SK-N-SH (cell line): Measurements from ENCODE around the gene ACVR1B. TPM values are rescaled to one million over a fixed set of nuclear protein-coding genes. Genes with fewer than 3 reads are reported as not detected.

Experiments
- CTCF ChIA-PET: fragments of 300-600, 350-600 bp; formaldehyde crosslinking; extraction: SDS; loops from one replicate; lab custom pipeline; 2021; lab: Yijun Ruan, JAX
- POLR2A ChIA-PET: fragments of 350-600 bp; sonication (Branson Sonifier 250); formaldehyde crosslinking; extraction: SDS; loops from one replicate; lab custom pipeline; 2020; ENCODE audit warnings: antibody characterized with exemption, inconsistent platforms; lab: Yijun Ruan, JAX
- DNase-seq: peaks from one replicate; pipeline ENCODE4 v3.0.0; 2012
- H2AFZ ChIP-seq: fragments of 200-600 bp; sonication (generic); 2 replicates; pipeline ENCODE4 v1.8.1; 2016; ENCODE audit warnings: antibody characterized with exemption, mild to moderate bottlenecking, low read depth
- H3F3A ChIP-seq: fragments of 200-600 bp; sonication (generic); replicated peaks from 2 replicates; pipeline ENCODE3; 2016; ENCODE audit warnings: antibody characterized with exemption, mild to moderate bottlenecking; ENCODE audit not compliant: insufficient read depth
- H3K27ac ChIP-seq, 2 experiments: fragments of 200-500 bp in 1 of 2; fragments of 200-600 bp in 1 of 2; sonication (Bioruptor generic) in 1 of 2; sonication (generic), shearing (Covaris generic) in 1 of 2; 2 replicates each; pipeline versions ENCODE4 v1.5.1 to v1.6.1; 2014 to 2016; ENCODE audit warnings: low read depth in 2 of 2, inconsistent platforms in 1 of 2, low read length in 1 of 2, mild to moderate bottlenecking in 1 of 2, mixed read lengths in 1 of 2
- H3K27me3 ChIP-seq: fragments of 200-600 bp; sonication (generic), shearing (Covaris generic); 2 replicates; pipeline ENCODE4 v1.6.1; 2016; ENCODE audit warnings: mixed run types; ENCODE audit not compliant: insufficient read depth
- H3K36me3 ChIP-seq, 2 experiments: fragments of 200-500 bp in 1 of 2; fragments of 200-600 bp in 1 of 2; sonication (Bioruptor generic) in 1 of 2; sonication (generic) in 1 of 2; replicated peaks in 1 of 2; 2 replicates each; pipeline versions ENCODE3 to v1.5.1; 2014 to 2016; ENCODE audit warnings: low read length in 1 of 2, mild to moderate bottlenecking in 1 of 2; ENCODE audit not compliant: insufficient read depth in 2 of 2, control insufficient read depth in 1 of 2
- H3K4me1 ChIP-seq, 2 experiments: fragments of 200-500 bp in 1 of 2; fragments of 200-600 bp in 1 of 2; sonication (Bioruptor generic) in 1 of 2; sonication (generic), shearing (Covaris generic) in 1 of 2; 2 replicates each; pipeline versions ENCODE4 v1.5.1 to v1.6.1; 2014 to 2016; ENCODE audit warnings: low read depth in 1 of 2, low read length in 1 of 2, mixed run types in 1 of 2; ENCODE audit not compliant: insufficient read depth in 2 of 2, control insufficient read depth in 1 of 2
- H3K4me2 ChIP-seq: fragments of 200-600 bp; sonication (generic), shearing (Covaris generic); 2 replicates; pipeline ENCODE4 v1.6.1; 2017; ENCODE audit warnings: mixed run types
- H3K4me3 ChIP-seq, 2 experiments: fragments of 200-500 bp in 1 of 2; fragments of 200-600 bp in 1 of 2; sonication (Bioruptor generic) in 1 of 2; sonication (generic), shearing (Covaris generic) in 1 of 2; 2 replicates each; pipeline versions ENCODE4 v1.5.1 to v1.8.1; 2014 to 2016; ENCODE audit warnings: low read depth in 2 of 2, inconsistent platforms in 1 of 2, low read length in 1 of 2, mild to moderate bottlenecking in 1 of 2, mixed read lengths in 1 of 2, moderate library complexity in 1 of 2
- H3K79me2 ChIP-seq: fragments of 200-600 bp; sonication (generic); 2 replicates; pipeline ENCODE4 v1.8.1; 2017; ENCODE audit warnings: mild to moderate bottlenecking; ENCODE audit not compliant: insufficient read depth
- H3K9ac ChIP-seq: fragments of 200-600 bp; sonication (generic); 2 replicates; pipeline ENCODE4 v1.6.1; 2017; ENCODE audit warnings: mixed run types
- H3K9me2 ChIP-seq: fragments of 200-600 bp; sonication (generic); 2 replicates; pipeline ENCODE4 v1.6.1; 2017; ENCODE audit warnings: mixed run types
- H3K9me3 ChIP-seq: fragments of 200-600 bp; sonication (generic); 2 replicates; pipeline ENCODE4 v1.6.1; 2017; ENCODE audit warnings: mixed run types, mild to moderate bottlenecking, moderate library complexity
- H4K20me1 ChIP-seq: fragments of 200-600 bp; sonication (generic); 2 replicates; pipeline ENCODE4 v1.6.1; 2017; ENCODE audit warnings: mild to moderate bottlenecking, mixed run types; ENCODE audit not compliant: insufficient read depth
- CHD2 ChIP-seq: fragments of 150-350 bp; IDR thresholded peaks from 2 replicates; pipeline ENCODE4 v1.6.1; 2018; ENCODE audit warnings: low read length; ENCODE audit not compliant: partially characterized antibody
- GABPA ChIP-seq: IDR thresholded peaks from 2 replicates; pipeline ENCODE4 v1.4.0; 2012; ENCODE audit warnings: low read depth, mild to moderate bottlenecking
- GATA2 ChIP-seq: sonication (generic); formaldehyde crosslinking; IDR thresholded peaks from 2 replicates; pipeline ENCODE4 v1.5.0; 2020; ENCODE audit warnings: mild to moderate bottlenecking, missing genetic modification reagents
- RAD21 ChIP-seq: IDR thresholded peaks from 2 replicates; pipeline ENCODE4 v1.6.1; 2012; ENCODE audit warnings: mild to moderate bottlenecking, low read length
- SMC3 ChIP-seq: IDR thresholded peaks from 2 replicates; pipeline ENCODE4 v1.6.1; 2012; ENCODE audit warnings: low read depth, low read length, improper control_type of control experiment
- TCF12 ChIP-seq: IDR thresholded peaks from 2 replicates; pipeline ENCODE4 v1.4.0; 2012
- WGBS: methylation state at CpG from one replicate; pipeline ENCODE4 v1.1.6; 2017; ENCODE audit warnings: low lambda C conversion rate; 5-methylcytosine and 5-hydroxymethylcytosine counted together
- polyA plus RNA-seq, 3 experiments: library from polyadenylated mRNA; depleted of rRNA; stranded (reverse); fragments of >200 nt; gene quantifications; 2 replicates each; pipeline ENCODE4 v1.2.3, GENCODE V29; 2012
- TF ChIP-seq, protein P1 (sequence below): IDR thresholded peaks from 2 replicates; pipeline ENCODE4 v1.4.0; 2012; ENCODE audit warnings: low read depth, borderline replicate concordance

Gene ACVR1B
- polyA plus RNA-seq, 1 of the 3 experiments (the other 2 are of a cell fraction): 12.1 TPM

DNA sequence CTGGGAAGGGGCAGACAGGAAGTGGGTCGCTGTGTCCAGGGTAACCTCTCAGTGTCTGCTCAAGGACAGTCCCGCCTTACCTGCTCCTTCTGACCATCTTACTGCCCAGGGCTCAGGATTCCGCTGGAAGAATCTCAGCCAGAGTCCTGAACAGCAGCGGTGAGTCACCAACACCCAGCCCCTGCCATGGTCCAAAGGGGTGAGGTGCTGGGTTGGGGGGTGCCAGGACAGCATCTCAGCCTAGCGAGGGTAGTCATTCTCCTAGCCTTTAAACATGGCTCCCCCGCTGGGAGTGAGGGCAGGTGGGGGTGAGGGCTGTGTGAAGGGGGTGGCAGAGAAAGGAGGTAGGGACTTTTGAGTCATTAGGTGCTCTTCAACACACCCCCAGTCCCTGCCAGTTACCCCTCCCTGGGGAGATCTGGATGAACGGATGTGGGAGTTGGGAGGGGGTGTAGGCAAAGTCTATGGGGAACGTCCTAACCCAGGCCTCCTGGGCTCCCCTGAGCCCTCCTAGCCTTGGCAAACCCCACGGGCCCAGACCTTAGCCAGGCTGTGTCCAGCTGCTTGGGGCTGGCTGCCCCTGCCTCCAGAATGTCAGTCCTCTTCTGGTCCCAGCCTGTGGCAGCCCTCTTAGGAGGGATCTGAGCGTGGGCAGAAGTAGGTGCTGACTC lies 57.7 kb downstream of the ACVR1B start:
- H3K9me2 ChIP-seq: no peaks in the 10 kb centered on the region
- H2AFZ ChIP-seq: no peak overlapping the region
- H3K4me2 ChIP-seq: no peak overlapping the region
- H3K9ac ChIP-seq: no peak overlapping the region
- H4K20me1 ChIP-seq: no peaks in the 10 kb centered on the region
- POLR2A ChIA-PET: interaction anchor here (1.5 to 1.7 kb wide), 2 partner anchors 11 to 14 kb away, joined by 5 read pairs; no protein-coding TSS in a partner anchor
- 88% methylated on average over 10 of the region's 10 CpGs for WGBS
- TF ChIP-seq SMC3: no peak
- TF ChIP-seq, all 33 proteins: peak for 0
- H3K27ac ChIP-seq: no peak overlapping the region
- H3K4me3 ChIP-seq: no peak overlapping the region
- no peaks in the 10 kb centered on the region for H3K36me3 ChIP-seq
- CTCF ChIA-PET: interaction anchor here (1.0 to 13.1 kb wide), 5 partner anchors 13 to 115 kb away, joined by 3 to 526 read pairs (median 5); no protein-coding TSS in a partner anchor
- no peaks in the 10 kb centered on the region for H3K9me3 ChIP-seq
- no peaks in the 10 kb centered on the region for H3K27me3 ChIP-seq
- DNase-seq: no peak
- no peaks in the 10 kb centered on the region for H3K79me2 ChIP-seq
- peaks cover 4% of the 10 kb centered on the region for H3F3A ChIP-seq
- peaks cover 0 to 32% of the 10 kb centered on the region in 2 experiments; a peak in 2 of 4 replicates for H3K4me1 ChIP-seq

DNA sequence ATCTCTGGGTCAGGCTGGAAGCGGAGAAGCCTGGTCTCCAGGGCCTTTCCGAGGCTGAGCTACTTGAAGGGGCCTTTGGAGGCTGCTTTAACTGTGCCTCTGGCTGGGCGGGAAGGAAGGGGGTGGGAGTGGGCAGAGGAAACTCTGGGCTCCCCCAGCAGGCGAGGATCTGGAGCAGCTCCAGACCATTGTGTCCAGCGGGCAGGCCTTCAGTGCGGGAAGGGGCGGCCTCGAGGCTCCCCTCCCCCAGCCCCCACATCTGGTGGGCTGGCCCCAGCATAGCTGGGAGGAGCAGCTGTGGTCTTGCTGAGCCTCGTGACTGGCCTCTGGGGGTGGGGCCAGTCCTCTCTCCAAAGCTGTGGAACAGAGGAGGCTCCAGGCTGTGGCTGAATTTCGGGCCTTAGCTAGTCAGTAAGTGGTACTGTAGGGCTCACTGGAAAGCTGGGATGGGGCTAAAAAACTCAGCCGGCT lies 58.7 kb downstream of the ACVR1B start:
- Histone ChIP-seq H3K4me2 (peak overlapping the region; percentile 19; the same call in 1 of the 2 replicates), H3K9ac (no peak overlapping the region), H3K79me2 (no peaks in the 10 kb centered on the region), H3K4me1 (peaks cover 0 to 32% of the 10 kb centered on the region in 2 experiments; a peak in 2 of 4 replicates), H3K9me3 (no peaks in the 10 kb centered on the region), H2AFZ (no peak overlapping the region), H3K4me3 (no peak overlapping the region), H3K9me2 (no peaks in the 10 kb centered on the region), H4K20me1 (no peaks in the 10 kb centered on the region), H3F3A (no peaks in the 10 kb centered on the region), H3K36me3 (no peaks in the 10 kb centered on the region), H3K27ac (peak overlapping the region; percentile 19 to 71; a peak in 3 of 4 replicates), H3K27me3 (no peaks in the 10 kb centered on the region)
- WGBS: 60% methylated on average over 2 of the region's 11 CpGs
- no peak for TF ChIP-seq GABPA
- peak; percentile 14; the same call in 1 of the 2 replicates for TF ChIP-seq TCF12
- TF ChIP-seq GATA2 (CRISPR knock-in tag): no peak
- TF ChIP-seq CHD2: peak; percentile 57
- TF ChIP-seq RAD21: no peak
- TF ChIP-seq, protein P1, sequence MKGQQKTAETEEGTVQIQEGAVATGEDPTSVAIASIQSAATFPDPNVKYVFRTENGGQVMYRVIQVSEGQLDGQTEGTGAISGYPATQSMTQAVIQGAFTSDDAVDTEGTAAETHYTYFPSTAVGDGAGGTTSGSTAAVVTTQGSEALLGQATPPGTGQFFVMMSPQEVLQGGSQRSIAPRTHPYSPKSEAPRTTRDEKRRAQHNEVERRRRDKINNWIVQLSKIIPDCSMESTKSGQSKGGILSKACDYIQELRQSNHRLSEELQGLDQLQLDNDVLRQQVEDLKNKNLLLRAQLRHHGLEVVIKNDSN: peak; percentile 51; the same call in 1 of the 2 replicates
- CTCF ChIA-PET: interaction anchor here (1.0 to 13.1 kb wide), 9 partner anchors 10 to 116 kb away, joined by 3 to 526 read pairs (median 5); partner anchors contain the start of gene ATG101
- POLR2A ChIA-PET: interaction anchor here (1.5 to 1.7 kb wide), 2 partner anchors 10 to 13 kb away, joined by 5 read pairs; no protein-coding TSS in a partner anchor
- DNase-seq: peak; percentile 88
